IPS-18c (cell line): ENCODE results near the gene MACROD1.
"Not testable (repeated sequence)": the region's sequence is repeated elsewhere in the genome, so short reads cannot be mapped to it uniquely, and the experiment has no call there.

Source experiments
- H3K4me3 ChIP-seq: 2 replicates; pipeline ENCODE4 v1.7.0; 2013; ENCODE audit warnings: low read depth, mild to moderate bottlenecking, low read length, moderate library complexity; ENCODE audit not compliant: insufficient read depth
- H3K9me3 ChIP-seq: one replicate; pipeline ENCODE4 v1.6.1; 2013; ENCODE audit warnings: mild to moderate bottlenecking, low read length, moderate library complexity; ENCODE audit not compliant: control insufficient read depth, insufficient read depth

MACROD1 gene

DNA sequence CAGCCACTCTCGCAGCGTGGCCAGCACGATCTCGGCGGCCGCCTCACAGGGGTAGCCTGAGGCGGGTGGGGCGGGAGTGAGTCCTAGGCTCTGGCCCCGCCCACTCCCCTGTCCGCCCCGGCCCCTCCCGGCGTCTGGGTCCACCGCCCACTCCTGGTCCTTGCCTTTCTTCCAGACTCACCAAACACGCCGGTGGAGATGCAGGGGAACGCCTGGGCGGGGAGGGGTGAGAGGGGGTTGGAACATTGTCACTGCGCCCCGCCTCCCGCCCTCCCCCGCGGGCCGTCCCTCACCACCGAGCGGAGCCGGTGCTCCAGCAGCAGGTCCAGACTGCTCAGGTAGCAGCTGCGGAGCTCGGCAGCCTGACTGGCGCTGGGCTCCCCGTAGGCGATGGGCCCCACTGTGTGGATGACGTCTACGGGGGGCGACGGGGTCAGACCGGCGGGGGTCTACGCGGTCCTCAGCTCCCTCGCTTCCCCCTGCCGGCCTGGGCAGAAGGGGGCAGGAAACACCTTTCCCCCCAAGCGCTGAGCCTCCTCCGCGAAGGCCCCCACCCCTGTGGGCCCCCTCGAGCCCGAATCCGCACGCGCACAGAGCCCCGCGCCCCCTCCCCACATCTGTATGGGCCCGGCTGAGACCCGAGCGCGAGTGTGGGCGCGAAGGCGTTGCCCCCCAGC, 166.4 kb downstream of the MACROD1 start:
- peak overlapping the region; percentile 53 for H3K4me3 ChIP-seq
- H3K9me3 ChIP-seq: peaks cover 3% of the 10 kb centered on the region

DNA sequence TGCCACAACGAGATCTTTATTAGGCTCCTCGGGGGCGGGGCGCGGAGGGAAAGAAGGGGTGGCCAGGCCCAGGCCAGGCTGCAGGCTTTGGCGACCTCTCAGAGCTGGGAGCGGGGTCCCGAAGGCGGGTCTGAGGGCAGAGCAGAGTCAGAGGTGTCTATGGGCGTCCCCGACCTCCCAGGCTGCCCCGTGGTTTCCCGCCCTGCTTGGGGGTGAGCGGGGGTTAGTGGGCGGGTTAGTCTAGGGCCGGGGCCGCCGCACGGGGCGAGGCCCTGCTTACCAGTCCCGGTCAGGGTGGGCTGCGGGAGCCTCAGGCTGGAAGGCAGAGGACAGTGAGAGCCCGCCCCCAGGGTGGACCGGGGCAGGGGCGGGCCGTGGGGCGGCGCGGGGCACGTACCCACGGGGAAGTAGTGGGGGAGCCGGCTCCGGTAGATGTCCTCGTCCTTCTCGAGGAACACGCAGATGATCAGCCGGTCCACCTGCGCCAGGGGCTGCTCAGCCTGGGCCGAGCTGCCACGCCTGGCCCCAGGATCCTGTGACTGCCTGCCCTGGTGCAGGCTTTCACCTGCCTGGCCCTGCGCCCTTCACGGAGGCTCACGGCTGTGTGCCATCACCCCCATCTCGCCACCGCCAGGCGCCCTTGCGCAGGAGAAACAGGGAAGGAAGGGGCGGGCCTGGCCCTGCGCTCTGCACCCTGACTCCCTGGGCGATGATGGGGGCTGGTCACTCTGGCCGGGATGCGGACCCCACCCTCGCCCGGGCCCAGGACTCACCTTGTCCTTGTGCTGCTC, 167.2 kb downstream of the MACROD1 start:
- peak overlapping the region; percentile 53 for H3K4me3 ChIP-seq

GRCh38 chr11:63997801-63998337, 168.0 kb downstream of the MACROD1 start:
- peaks cover 3% of the 10 kb centered on the region for H3K9me3 ChIP-seq
- H3K4me3 ChIP-seq: peak overlapping the region; percentile 20; the same call in 1 of the 2 replicates

More for the DNA sequence above, 167.2 kb downstream of the MACROD1 start:
- H3K9me3 ChIP-seq: peaks cover 3% of the 10 kb centered on the region

GRCh38 chr11:63997104-63997700, 168.7 kb downstream of the MACROD1 start:
- H3K9me3 ChIP-seq: peaks cover 3% of the 10 kb centered on the region

DNA sequence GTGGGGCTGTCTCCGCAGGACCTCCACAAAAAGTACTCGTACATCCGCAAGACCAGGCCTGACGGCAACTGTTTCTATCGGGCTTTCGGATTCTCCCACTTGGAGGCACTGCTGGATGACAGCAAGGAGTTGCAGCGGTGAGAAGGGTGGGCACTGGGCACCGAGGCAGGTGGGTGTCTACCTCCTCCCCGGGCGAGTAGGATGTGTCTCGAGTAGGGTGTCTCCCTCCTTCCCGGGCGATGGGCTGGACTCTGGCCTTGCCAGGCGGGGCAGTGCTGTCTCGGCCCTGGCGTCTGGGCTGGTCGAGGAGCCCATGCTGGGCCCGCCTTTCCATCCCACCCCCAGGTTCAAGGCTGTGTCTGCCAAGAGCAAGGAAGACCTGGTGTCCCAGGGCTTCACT, 169.4 kb downstream of the MACROD1 start:
- H3K9me3 ChIP-seq: peaks cover 3% of the 10 kb centered on the region
- H3K4me3 ChIP-seq: no peak overlapping the region

More at GRCh38 chr11:63997104-63997700, 168.7 kb downstream of the MACROD1 start:
- H3K4me3 ChIP-seq: no peak overlapping the region

DNA sequence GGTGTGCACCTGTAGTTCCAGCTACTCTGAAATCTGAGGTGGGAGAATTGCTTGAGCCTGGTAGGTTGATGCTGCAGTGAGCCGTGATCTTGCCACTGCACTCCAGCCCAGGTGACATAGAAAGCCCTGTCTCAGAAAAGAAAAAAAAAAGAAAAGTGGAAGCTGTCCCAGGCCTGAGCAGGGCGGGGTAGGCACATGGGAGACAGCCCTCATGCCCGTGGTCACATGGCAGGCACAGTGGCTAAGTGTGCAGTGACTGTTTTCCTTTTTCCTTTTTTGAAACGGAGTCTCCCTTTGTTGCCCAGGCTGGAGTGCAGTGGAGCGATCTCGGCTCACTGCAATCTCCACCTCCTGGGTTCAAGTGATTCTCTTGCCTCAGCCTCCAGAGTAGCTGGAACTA, 171.9 kb downstream of the MACROD1 start:
- H3K4me3 ChIP-seq: no peak overlapping the region
- H3K9me3 ChIP-seq: peaks cover under 1% of the 10 kb centered on the region

GRCh38 chr11:63993100-63993499, 172.8 kb downstream of the MACROD1 start:
- H3K9me3 ChIP-seq: no peaks in the 10 kb centered on the region

DNA sequence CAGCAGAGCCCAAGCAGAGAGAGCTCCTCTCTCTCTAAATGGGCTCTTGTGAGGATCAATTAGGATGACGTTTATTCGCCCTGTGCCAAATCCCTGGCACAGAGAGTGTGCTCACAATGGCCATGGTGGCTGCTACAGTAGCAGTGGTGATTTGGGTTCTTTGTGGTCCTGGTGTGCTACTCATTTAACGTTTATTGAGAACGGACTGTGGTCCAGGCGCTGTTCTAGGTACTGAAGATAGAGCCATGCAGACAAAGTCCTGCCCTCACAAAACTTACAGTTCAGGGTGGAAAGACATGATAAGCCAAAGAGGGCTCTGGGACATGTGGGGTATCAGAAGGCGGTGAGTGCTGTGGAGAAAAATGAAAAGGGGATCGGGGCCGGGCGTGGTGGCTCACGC, 174.4 kb downstream of the MACROD1 start:
- no peaks in the 10 kb centered on the region for H3K9me3 ChIP-seq
- no peak overlapping the region for H3K4me3 ChIP-seq

More at GRCh38 chr11:63993100-63993499, 172.8 kb downstream of the MACROD1 start:
- no peak overlapping the region for H3K4me3 ChIP-seq

DNA sequence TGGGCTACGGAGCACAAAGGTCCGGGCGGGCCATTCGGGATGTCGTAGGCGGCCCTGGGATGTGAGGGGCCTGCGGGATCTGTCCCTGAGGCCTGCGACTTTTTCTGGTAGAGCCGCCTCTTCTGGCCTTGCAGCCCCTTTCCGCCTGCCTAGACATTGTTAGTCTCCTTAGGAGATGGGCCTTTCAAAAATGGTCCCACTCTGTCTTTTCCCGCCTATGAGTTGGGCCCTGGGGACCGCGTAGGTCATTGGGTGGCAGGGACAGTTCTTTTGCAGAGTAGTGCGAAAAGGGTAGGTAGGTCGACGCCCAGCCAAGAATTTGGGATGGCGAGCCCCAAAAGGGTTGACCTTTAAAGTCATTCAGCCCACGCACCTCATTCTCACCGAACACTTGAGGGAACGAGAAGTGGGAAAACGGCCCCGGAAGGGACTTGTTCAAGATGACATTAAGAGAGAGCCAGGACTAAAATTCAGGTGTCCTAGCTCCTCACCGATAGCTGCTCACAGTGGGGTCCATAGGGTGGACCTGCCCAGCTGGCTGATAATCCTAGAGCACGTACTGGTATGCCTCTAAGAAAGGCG, 178.9 kb downstream of the MACROD1 start:
- H3K4me3 ChIP-seq: peak overlapping the region; percentile 97
- no peaks in the 10 kb centered on the region for H3K9me3 ChIP-seq

DNA sequence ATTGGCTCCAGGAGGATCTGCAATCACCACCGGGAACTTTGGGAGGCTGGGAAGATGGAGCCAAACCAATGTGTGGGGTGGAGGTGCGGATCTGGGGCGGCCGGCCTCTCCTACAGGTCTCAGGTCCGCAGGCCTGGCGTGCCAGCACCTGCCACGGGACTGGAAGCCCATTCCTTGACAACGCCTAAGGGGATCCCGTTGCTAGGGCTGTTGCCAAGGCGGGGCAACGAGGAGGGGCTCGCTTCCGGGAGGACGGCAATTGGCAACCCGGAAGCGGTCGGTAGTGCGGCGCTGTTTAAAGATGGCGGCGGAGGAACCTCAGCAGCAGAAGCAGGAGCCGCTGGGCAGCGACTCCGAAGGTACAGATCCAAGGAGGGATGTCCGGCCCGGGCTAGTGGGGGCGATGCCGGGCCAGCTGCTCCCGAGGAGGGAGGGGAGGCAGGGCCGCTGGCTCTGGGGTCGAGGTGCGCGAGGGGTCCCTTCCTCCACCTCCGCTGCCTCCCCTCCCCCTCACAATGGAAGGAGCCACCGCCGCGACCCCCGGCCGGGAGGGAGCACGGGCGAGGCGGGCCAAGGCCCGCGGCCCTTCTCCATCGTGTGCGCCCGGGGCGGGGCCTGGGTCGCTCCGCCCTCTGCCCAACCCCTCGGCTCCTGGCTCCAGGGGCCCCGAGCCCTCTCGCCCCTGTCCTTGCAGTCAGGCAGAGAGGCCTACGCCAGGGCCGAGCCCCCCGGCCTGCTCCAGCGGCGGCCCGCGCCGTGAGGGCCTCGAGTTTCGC, 179.6 kb downstream of the MACROD1 start, which contains the start of gene OTUB1:
TSS of gene OTUB1 (plus strand) at position 283 of the 776 bp plus-strand sequence. CDS start at position 302, 19 bp downstream.
- Histone ChIP-seq H3K9me3 (no peaks in the 10 kb centered on the region), H3K4me3 (peak within 1 kb of the TSS; percentile 97)

GRCh38 chr11:63985812-63986155, 180.1 kb downstream of the MACROD1 start:
- Histone ChIP-seq H3K9me3 (no peaks in the 10 kb centered on the region), H3K4me3 (peak overlapping the region; percentile 97)

- H3K4me3 ChIP-seq: no peak overlapping the region
- no peaks in the 10 kb centered on the region for H3K9me3 ChIP-seq
Observed at GRCh38 chr11:63979426-63979825, 186.5 kb downstream of the MACROD1 start.

GRCh38 chr11:63978551-63979239, 187.2 kb downstream of the MACROD1 start:
- no peak overlapping the region for H3K4me3 ChIP-seq
- H3K9me3 ChIP-seq: no peaks in the 10 kb centered on the region

DNA sequence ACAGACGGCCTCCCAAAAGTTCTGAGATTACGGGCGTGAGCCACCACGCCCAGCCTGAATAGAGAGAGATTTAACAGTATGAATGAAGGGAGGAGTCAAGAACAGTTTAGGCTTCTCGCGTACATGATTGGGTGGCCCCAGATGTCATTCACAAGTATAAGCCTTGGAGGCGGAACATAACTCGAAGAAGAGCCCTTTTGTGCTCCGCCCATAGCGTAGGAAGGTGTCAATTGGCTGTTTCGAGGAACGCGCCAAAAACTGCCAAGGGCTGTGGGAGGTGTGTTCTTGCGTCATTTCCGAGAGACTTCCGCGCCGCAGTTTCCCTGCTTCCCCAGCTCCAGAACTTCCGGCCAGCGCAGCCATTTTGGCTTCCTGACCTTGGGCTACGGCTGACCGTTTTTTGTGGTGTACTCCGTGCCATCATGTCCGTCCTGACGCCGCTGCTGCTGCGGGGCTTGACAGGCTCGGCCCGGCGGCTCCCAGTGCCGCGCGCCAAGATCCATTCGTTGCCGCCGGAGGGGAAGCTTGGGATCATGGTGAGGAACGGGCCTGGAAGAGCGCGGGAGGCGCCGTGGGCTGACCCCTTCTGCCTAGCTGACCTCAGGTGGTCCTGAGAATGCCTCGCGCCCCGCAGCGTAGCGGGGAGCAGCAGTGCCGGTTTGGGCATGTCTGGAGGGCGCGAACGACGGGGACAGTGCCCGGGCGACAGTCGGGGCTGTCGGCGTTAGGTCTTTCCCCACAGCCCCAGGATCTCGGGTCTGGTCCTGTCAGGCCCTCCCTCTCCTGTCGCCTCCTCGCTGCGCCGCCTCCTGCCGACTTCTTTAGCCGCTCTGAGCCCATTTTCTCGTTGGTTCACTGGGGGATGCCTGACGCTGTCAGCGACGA, 191.4 kb downstream of the MACROD1 start, which contains the start of gene COX8A:
TSS of gene COX8A (plus strand) at position 362 of the 885 bp plus-strand sequence. CDS start at position 423, 61 bp downstream.
- Histone ChIP-seq H3K9me3 (peaks cover 2% of the 10 kb centered on the region), H3K4me3 (peak within 1 kb of the TSS; percentile 96)

GRCh38 chr11:63973912-63974258, 192.0 kb downstream of the MACROD1 start:
- H3K9me3 ChIP-seq, H3K4me3 ChIP-seq: not testable (repeated sequence)
